Esophagus squamous epithelium (tissue), 5 donors: ENCODE data around the gene ERCC5. TPM values are rescaled to one million over a fixed set of nuclear protein-coding genes. Genes with fewer than 3 reads are reported as not detected.

Experiments
- DNase-seq: peaks from one replicate; lab custom pipeline; 2025; lab: John Stamatoyannopoulos, UW
- H3K27ac ChIP-seq, 4 donors: fragments of 200-600 bp; sonication (generic); one replicate each; pipeline ENCODE4 v1.5.1; 2016 to 2019; ENCODE audit warnings: mild to moderate bottlenecking in 1 of 4
- H3K27me3 ChIP-seq, 4 donors: fragments of 200-600 bp; sonication (generic); 1 replicate in 3 of 4; 2 replicates in 1 of 4; pipeline versions ENCODE4 v1.5.1 to v1.6.0; 2017 to 2021; ENCODE audit warnings: antibody characterized with exemption in 1 of 4
- H3K36me3 ChIP-seq, 3 donors: fragments of 200-600 bp; sonication (generic); one replicate each; pipeline ENCODE4 v1.5.1; 2016 to 2019
- H3K4me1 ChIP-seq, 3 donors: fragments of 200-600 bp; sonication (generic); one replicate each; pipeline ENCODE4 v1.5.1; 2017 to 2019
- H3K4me3 ChIP-seq, 4 donors: fragments of 200-600 bp; sonication (generic); 1 replicate in 3 of 4; 2 replicates in 1 of 4; pipeline ENCODE4 v1.5.1; 2016 to 2019; ENCODE audit warnings: mild to moderate bottlenecking in 2 of 4, moderate library complexity in 1 of 4
- H3K9me3 ChIP-seq, 3 donors: fragments of 200-600 bp; sonication (generic); one replicate each; pipeline ENCODE4 v1.5.1; 2016 to 2019
- POLR2A ChIP-seq, 4 donors: fragments of 450-650 bp; IDR thresholded peaks; one replicate each; pipeline ENCODE4 v1.6.1; 2017; ENCODE audit warnings: antibody characterized with exemption in 4 of 4, mild to moderate bottlenecking in 4 of 4, moderate library complexity in 3 of 4
- WGBS, 2 donors: methylation state at CpG; one replicate each; pipeline ENCODE4 v1.1.5; 2018; 5-methylcytosine and 5-hydroxymethylcytosine counted together
- intact Hi-C: fragments of 100-400 bp; cut with DNase I; formaldehyde crosslinking; loops from one replicate; pipeline ENCODE4 v1.15.0; 2022
- total RNA-seq, 4 donors: library from RNA; depleted of rRNA; stranded (reverse); fragments of >200 nt; gene quantifications; one replicate each; pipeline ENCODE4 v1.1.0, GENCODE V29; 2016
- TF ChIP-seq, protein P1 (sequence below), 6 experiments: fragments of 450-650 bp in 4 of 6; fragments of 200-600 bp in 2 of 6; sonication (generic) in 2 of 6; IDR thresholded peaks; one replicate each; pipeline ENCODE4 v1.5.1; 2016 to 2019; ENCODE audit warnings: antibody characterized with exemption in 6 of 6, mild to moderate bottlenecking in 4 of 6, moderate library complexity in 4 of 6
- donor health status: DM: yes; HTN: yes; CAD: no.

The ERCC5 gene
- total RNA-seq, 4 donors from 2014 or later, result 34.9 to 70.1 (median 48.3) TPM

DNA sequence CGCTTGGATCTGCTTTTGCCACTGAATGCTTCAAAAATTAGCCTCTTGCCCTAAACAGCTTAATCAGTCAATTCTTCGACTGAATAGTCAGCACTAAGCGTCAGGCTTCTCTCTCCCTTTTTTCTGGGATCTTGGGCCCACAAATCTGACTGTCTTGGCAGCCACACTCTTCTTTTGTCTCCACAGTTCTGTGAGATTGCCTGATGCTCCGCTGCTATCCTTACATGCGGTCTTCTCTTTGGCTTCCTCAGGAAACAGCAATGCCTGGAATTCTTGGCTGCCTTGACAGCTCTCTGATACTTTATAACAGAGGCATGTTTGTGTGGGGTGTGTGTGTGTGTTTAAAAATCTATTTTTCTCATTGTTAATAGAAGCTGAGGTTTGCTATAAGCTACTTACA lies 32.6 kb downstream of the ERCC5 start:
- DNase-seq, result no peak
- no peak overlapping the region for H3K27ac ChIP-seq
- H3K4me1 ChIP-seq, result no peaks in the 10 kb centered on the region
- no peaks in the 10 kb centered on the region for H3K9me3 ChIP-seq
- no peaks in the 10 kb centered on the region for H3K27me3 ChIP-seq
- TF ChIP-seq POLR2A (IDR thresholded peaks at IDR 0.05), result no peak
- TF ChIP-seq, protein P1, sequence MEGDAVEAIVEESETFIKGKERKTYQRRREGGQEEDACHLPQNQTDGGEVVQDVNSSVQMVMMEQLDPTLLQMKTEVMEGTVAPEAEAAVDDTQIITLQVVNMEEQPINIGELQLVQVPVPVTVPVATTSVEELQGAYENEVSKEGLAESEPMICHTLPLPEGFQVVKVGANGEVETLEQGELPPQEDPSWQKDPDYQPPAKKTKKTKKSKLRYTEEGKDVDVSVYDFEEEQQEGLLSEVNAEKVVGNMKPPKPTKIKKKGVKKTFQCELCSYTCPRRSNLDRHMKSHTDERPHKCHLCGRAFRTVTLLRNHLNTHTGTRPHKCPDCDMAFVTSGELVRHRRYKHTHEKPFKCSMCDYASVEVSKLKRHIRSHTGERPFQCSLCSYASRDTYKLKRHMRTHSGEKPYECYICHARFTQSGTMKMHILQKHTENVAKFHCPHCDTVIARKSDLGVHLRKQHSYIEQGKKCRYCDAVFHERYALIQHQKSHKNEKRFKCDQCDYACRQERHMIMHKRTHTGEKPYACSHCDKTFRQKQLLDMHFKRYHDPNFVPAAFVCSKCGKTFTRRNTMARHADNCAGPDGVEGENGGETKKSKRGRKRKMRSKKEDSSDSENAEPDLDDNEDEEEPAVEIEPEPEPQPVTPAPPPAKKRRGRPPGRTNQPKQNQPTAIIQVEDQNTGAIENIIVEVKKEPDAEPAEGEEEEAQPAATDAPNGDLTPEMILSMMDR (IDR thresholded peaks at IDR 0.05), result no peak
- peaks cover 6 to 61% (median 6%) of the 10 kb centered on the region in 3 donors for H3K36me3 ChIP-seq
- 63 to 79% methylated on average over 5 of the region's 5 CpGs for WGBS, 2 donors
- no peak overlapping the region for H3K4me3 ChIP-seq
- intact Hi-C loops, result no loop called here

DNA sequence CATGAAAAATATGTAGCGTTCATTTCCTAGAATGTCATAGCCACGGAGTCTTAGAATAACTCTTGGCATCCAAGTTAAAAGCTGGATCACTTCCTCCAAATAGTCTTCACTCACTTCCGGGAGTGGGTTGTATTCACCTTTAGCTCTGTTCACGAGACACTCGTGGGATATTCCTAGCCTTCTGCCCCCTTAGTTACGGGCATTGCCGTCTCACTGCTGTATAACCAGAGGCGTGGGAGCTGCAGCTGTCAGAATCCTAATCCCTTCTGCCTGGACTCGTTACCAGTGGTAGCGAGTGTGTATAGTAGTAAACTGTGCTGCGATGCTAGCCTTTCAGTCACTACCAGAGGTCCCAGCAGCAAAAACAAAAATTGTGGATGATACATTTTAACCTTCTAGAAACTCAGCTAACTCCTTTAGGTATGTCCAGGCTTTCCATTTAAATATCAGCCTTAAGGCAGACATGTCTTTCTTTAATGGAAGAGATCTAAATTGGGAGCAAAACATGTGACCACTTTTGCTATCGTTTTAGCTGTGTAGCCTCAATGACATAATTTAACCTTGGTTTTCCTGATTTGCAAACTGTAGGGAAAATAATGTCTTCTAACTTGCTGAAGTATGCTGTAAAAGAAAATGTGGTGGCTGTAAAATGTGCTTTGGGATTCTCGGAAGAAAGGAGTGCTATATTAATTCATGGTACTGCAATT lies 34.1 kb downstream of the ERCC5 start:
- no peak overlapping the region for H3K27ac ChIP-seq
- 83 to 85% methylated on average over 13 of the region's 13 CpGs for WGBS, 2 donors
- H3K4me1 ChIP-seq, result no peaks in the 10 kb centered on the region
- DNase-seq, result no peak
- no peak for TF ChIP-seq POLR2A (IDR thresholded peaks at IDR 0.05)
- TF ChIP-seq, protein P1 (IDR thresholded peaks at IDR 0.05), result no peak
- peaks cover 6 to 46% (median 6%) of the 10 kb centered on the region in 3 donors for H3K36me3 ChIP-seq
- intact Hi-C loops, result no loop called here
- H3K9me3 ChIP-seq, result no peaks in the 10 kb centered on the region
- no peak overlapping the region for H3K4me3 ChIP-seq
- H3K27me3 ChIP-seq, result no peaks in the 10 kb centered on the region

DNA sequence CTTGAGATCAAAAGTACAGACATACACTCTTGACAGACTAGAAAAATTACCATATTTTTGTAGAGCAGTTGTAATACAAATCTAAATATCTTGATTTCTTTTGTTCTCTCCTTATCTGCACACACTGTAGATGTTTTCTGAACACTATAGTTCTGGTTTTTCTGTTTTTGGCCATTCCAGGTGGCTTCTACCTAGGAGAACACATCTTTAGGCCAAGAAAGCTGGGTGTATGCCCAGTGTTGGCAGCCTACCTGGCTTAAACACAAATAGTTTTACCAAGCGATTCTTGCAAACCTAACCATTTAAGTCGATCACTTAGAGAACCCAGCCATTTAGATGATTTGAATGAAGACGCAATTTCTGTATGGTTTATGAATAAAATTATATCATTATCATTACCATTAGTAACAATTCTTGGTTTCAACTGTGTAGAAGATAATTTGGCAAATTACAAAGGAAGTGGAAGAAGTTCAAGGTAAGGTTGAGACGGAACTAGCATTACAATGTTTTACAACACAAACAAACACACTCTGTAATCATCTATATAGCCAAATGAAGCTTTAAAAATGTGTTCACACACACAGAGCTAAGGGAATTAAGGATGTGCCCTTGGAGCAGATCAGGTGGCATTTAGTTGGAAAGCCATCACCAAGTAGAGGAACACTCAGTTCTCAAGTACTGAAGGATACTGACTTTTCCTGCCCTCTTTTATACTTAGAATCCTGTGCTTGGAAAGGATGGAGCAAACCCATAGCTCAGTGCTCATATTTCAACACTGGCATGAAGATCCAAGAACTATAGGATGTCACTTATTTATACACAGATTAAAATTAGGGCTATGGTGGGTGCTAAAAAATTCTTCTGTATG lies 36.2 kb downstream of the ERCC5 start:
- no peaks in the 10 kb centered on the region for H3K27me3 ChIP-seq
- H3K9me3 ChIP-seq, result no peaks in the 10 kb centered on the region
- TF ChIP-seq, protein P1 (IDR thresholded peaks at IDR 0.05), result no peak
- TF ChIP-seq POLR2A (IDR thresholded peaks at IDR 0.05), result no peak
- H3K4me1 ChIP-seq, result no peaks in the 10 kb centered on the region
- H3K27ac ChIP-seq, result no peak overlapping the region
- intact Hi-C loops, result no loop called here
- 55 to 74% methylated on average over 4 of the region's 4 CpGs for WGBS, 2 donors
- peaks cover 0 to 25% (median 0%) of the 10 kb centered on the region in 3 donors for H3K36me3 ChIP-seq
- H3K4me3 ChIP-seq, result no peak overlapping the region
- no peak for DNase-seq

DNA sequence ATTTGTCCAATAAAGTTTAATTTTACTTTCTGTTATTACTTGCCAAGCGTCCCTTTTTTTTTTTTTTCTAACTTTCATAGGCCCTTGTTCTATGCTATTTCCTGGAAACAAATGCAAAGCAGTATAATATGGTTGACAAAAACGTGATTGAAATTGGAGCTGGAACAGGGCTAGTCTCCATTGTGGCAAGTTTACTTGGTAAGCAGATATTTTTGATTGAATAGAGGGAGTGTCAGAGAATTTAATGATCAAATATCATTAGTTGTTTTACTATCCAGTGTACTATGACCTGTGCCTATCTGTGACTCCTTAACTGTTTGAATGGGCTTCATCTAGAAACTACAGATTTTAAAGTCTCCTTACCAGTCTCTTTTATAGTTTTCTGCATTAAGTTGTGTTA lies 46.7 kb downstream of the ERCC5 start:
- no peaks in the 10 kb centered on the region for H3K36me3 ChIP-seq
- intact Hi-C loops, result no loop called here

More for the DNA sequence above, 46.7 kb downstream of the ERCC5 start:
- Histone ChIP-seq H3K27me3 (no peaks in the 10 kb centered on the region), H3K4me1 (no peaks in the 10 kb centered on the region), H3K9me3 (no peaks in the 10 kb centered on the region), H3K4me3 (no peak overlapping the region), H3K27ac (no peak overlapping the region)
- DNase-seq, result no peak
- TF ChIP-seq POLR2A (IDR thresholded peaks at IDR 0.05), result no peak
- TF ChIP-seq, protein P1 (IDR thresholded peaks at IDR 0.05), result no peak
- 40 to 56% methylated on average over 2 of the region's 2 CpGs for WGBS, 2 donors
